Stimulated activated CD4-positive, alpha-beta T cell treated with anti-CD3 and anti-CD28 coated beads, Interleukin-1b, Interleukin-23, amount 100 ng/mL, for 48 hours (primary cell): ENCODE data around the gene TBC1D1.
A peak's percentile ranks its signal among the peaks of the same experiment; 100 is the strongest.
"Not testable (repeated sequence)": the region's sequence is repeated elsewhere in the genome, so short reads cannot be mapped to it uniquely, and the experiment has no call there.

Source experiments
- DNase-seq: peaks from one replicate; pipeline ENCODE4 v3.0.0-alpha.2; 2020

TBC1D1 gene

DNA sequence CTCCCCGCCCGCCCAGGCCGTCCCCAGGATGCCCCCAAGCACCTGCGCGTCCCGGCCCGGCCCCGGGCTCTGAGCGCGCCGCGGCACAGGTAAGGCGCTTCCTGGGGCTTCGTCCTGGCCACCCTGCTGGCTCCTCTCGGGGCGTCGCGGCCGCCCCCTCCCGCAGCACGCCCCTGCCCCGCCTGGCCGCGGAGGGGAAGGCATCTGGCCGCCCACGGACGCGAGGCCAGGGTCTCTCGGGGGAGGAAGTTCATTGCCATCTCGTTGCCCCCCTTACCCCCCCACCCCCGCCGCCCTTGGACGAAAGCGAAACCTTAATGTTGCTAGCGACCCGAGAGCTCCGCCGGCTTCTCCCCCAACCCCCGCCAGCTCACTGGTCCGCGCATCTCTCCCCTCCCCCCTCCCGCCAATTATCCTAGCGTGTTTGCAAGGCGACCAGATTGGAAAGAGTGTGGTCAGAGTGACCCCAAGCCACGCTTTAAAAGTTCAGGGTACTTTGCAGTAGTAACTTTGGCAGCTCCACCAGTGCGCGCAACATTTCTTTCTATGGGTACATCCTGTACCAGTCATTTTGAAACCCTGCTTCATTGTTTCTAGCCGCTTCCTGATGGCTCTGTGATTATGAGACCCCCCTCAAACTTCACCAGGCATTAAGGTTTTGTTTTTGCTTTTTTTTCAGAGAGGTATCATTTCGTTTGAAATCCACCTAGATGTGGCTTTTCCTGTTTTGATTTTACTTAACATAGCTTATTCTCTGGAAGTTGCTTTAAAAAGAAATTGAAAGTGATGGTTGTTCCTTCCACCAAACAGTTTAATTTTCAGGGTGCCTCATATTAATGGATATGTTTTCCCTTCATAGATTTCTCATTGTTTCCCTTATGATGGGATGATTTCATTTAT is 626 bp downstream of the TBC1D1 start:
- DNase-seq: peak; percentile 58

- peak; percentile 65 for DNase-seq
Observed at GRCh38 chr4:37892641-37893040, 1.8 kb downstream of the TBC1D1 start.

- DNase-seq: no peak
Observed at GRCh38 chr4:37893164-37893563, 2.3 kb downstream of the TBC1D1 start.

DNA sequence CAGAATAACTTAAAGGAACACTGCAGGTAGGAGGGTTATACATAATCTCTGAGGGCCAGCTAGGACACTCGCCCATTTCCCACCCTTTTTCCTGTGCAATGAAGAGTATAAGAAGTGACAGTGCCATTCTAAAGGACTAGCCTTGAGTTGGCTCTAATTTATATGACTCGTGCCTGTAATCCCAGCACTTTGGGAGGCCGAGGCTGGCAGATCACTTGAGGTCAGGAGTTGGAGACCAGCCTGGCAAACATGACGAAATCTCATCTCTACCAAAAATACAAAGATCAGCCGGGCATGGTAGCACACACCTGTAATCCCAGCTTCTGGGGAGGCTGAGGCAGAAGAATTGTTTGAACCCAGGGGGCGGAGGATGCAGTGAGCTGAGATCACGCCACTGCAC is 4.4 kb downstream of the TBC1D1 start:
- DNase-seq: no peak

- no peak for DNase-seq
Observed at GRCh38 chr4:37896206-37896860, 5.4 kb downstream of the TBC1D1 start.

- no peak for DNase-seq
Observed at GRCh38 chr4:37902212-37902611, 11.3 kb downstream of the TBC1D1 start.

GRCh38 chr4:37902738-37903693 is 12.1 kb downstream of the TBC1D1 start:
- no peak for DNase-seq

- no peak for DNase-seq
Observed at GRCh38 chr4:37903901-37904300, 13.0 kb downstream of the TBC1D1 start.

DNA sequence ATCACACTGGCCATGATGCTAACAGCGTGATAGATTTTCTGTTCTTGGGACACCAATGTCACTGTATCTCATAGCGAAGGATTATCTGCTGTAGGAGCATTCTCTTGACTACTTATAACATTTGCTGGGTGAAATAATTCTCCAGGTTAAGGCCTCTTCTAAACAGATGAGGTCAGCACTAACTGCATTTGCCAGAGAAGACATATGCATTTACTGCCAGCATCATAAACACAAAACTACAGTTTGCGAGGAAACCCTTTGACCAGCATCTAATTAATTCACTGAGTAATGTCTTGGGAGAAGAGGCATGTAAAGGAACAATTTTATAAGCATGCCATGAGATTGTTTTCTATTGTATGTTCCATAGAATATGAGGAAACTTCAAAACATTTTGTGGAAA is 13.9 kb downstream of the TBC1D1 start:
- no peak for DNase-seq

- DNase-seq: no peak
Observed at GRCh38 chr4:37905533-37906169, 14.8 kb downstream of the TBC1D1 start.

- DNase-seq: no peak
Observed at GRCh38 chr4:37908488-37909331, 17.8 kb downstream of the TBC1D1 start.

- no peak for DNase-seq
Observed at GRCh38 chr4:37909332-37910090, 18.6 kb downstream of the TBC1D1 start.

- no peak for DNase-seq
Observed at GRCh38 chr4:37910091-37910486, 19.2 kb downstream of the TBC1D1 start.

- DNase-seq: no peak
Observed at GRCh38 chr4:37914539-37914938, 23.7 kb downstream of the TBC1D1 start.

GRCh38 chr4:37917388-37917787 is 26.5 kb downstream of the TBC1D1 start:
- DNase-seq: no peak

DNA sequence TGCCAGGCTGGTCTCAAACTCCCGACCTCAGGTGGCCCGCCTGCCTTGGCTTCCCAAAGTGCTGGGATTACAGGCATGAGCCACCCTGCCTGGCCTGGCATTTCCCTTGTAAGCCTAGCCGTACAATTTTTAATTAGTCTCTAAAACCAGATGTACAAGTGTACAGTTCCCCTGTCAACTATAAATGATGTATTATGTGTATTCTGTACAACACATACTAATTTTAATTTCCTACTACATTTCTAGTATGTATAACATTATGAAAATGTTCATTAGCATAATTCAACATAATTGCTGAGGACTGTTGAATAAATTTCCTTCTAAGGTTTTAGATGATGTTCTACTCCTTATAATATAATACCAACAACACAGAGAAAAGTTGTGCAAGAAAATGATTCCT is 27.8 kb downstream of the TBC1D1 start:
- DNase-seq: no peak

- no peak for DNase-seq
Observed at GRCh38 chr4:37922328-37922727, 31.4 kb downstream of the TBC1D1 start.

DNA sequence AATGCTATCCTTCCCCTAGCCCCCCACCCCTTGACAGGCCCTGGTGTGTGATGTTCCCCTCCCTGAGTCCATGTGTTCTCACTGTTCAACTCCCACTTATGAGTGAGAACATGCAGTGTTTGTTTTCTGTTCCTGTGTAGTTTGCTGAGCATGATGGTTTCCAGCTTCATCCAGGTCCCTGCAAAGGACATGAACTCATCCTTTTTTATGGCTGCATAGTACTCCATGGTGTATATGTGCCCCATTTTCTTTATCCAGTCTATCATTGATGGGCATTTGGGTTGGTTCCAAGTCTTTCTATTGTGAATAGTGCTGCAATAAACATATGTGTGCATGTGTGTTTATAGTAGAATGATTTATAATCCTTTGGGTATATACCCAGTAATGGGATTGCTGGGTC is 32.2 kb downstream of the TBC1D1 start:
- not testable (repeated sequence) for DNase-seq

- no peak for DNase-seq
Observed at GRCh38 chr4:37924946-37925345, 34.1 kb downstream of the TBC1D1 start.

- no peak for DNase-seq
Observed at GRCh38 chr4:37927434-37927833, 36.5 kb downstream of the TBC1D1 start.
